ENCODE data around the gene SRP9.
"Not testable (repeated sequence)": the region's sequence is repeated elsewhere in the genome, so short reads cannot be mapped to it uniquely, and the experiment has no call there.

Gene SRP9

DNA sequence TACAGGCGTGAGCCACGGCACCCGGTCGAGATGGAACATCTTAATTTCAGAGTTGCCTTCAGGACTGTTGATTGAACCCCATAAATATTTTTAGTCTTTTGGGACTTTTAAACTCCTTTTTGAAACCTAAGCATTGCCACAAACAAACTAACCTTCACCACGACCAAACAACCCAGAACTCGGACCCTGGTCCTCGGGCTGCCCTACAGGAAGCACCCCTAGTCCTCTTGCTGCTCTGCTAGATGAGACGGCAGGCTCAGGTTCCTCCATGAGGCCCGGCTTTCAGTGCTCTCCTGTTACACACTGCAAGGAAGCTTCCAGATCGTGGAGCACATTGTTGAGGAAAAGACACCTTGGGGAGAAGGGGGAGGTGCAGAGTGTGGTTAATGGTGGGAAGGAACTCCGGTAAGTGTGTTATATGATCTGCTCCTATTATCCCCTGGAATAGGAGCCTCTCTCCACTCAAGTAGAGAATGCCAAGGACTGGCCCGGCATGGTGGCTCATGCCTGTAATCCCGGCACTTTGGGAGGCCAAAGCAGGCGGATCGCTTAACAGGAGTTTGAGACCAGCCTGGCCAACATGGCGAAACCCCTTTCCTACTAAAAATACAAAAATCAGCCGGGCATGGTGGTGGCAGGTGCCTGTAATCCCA lies 38.0 kb downstream of the SRP9 start:
- no peak for DNase-seq (ENCODE audit: low spot score)

DNA sequence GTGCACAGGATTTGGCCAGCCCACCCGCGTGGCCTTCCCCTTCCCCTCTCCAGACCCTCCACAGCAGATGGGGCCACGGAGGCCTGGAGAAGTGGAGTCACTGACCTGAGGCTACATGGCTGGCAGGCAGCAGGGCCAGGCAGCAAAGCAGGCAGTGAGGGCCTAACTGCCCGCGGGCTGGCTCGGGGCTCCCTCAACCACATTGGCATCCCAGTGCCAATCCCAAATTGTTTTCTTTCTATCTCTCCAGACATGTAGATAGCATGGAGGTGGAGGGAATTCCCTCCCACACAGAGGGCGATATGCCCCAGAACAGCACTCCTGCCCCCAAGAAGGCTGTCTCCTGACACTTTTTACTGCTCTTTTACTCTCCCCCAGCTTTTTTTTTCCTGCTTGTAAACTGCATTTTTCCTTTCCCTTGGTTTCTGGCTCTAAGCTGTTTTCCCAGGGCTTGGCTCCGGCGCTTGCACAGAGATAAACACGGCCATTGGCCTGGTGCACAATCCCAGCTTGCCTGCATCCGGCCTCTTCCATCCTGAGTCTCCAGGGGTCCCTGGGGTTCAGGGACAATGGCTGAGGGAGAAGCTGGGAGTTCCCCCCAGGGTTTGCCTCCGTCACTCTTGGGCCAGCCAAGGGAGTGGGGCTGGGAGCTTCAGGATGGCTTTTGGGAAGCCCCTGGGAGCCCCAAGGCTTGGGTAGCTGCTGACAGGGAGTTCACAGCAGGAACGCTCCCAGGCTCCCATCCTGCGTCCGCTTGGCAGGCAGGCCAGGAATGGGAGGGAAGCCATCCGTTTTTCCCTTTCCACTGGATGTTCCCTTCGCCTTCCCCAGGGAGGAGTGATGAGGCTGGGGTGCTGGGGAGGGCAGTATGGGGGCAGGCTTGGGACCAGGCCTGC lies 39.3 kb downstream of the SRP9 start:
- DNase-seq (ENCODE audit: low spot score): peak; percentile 66

DNA sequence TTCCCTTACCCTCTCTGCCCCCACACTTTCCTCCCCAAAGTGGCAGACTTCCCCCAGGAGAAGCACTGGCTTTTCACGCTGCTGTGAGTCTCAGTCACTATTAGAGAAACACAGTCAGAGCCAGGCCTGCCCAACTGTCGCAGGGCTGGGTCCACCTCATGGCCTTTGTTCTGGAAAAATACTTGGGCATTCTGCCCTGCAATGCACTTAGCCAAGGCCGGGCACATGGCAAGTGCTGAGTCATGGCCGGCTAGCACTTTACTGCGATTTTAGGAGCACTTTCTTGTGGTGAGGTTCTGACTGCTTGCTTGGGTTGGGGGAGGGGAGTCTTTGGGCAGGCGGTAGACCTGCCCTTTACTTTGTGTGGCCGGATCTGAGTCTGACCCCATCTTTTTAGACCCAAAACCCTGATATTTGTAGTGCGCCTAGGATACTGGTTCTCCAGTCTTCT lies 40.0 kb downstream of the SRP9 start:
- peak; percentile 95 for DNase-seq (ENCODE audit: low spot score)

DNA sequence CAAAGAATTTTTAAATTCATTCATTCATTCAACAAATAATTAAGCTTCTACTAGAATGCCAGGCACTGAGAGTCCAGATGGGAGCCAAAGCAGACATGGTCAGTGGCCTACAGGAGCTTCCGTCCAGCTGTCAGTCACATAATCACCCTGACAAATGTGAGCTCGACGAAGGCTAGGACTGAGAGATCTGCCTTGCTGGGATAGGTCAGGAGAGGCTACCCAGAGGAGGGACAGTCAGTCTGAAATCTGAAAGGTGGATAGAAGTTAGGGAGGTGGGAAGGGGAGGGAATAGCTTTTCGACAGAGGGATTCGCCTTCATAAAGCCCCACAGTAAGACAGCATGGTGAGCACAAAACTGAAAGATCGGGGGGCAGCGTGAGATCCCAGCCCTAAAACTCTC lies 40.6 kb downstream of the SRP9 start:
- DNase-seq (ENCODE audit: low spot score): no peak

DNA sequence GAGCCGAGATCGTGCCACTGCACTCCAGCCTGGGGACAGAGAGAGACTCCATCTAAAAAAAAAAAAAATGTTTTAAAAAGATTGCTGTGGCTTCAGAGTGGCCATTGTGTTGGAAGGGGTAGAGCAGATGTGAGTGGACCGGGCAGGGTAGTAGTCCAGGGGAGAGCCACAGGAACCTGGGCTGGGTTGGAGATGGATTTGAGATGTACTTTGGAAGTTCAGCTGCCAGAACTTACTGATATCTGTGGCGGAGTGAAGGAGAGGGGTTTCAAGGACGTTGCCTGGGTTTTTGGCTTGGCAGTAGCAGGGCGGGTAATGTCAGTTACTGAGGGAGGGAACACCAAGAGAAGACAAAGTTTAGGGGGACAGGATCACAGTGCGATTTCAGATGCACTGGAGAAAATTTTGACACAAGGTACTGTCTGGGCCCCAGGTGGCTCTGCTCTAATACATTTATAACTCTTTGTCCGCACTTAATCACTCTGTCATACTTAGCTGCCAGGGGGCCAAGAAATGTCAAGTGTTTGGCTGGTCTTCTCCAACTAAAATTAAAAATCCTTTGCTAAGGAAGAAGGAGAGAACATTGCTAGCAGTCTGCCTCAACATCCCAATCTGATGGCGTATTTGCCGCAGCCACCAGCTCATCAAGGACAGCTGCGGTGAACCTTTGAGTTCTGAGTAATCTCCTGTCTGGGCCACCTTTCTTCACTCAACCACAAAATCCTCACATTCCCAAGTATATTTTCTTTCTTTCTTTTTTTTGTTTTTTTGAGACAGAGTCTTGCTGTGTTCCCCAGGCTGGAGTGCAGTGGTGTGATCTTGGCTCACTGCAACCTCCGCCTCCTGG lies 41.9 kb downstream of the SRP9 start:
- DNase-seq (ENCODE audit: low spot score): no peak

DNA sequence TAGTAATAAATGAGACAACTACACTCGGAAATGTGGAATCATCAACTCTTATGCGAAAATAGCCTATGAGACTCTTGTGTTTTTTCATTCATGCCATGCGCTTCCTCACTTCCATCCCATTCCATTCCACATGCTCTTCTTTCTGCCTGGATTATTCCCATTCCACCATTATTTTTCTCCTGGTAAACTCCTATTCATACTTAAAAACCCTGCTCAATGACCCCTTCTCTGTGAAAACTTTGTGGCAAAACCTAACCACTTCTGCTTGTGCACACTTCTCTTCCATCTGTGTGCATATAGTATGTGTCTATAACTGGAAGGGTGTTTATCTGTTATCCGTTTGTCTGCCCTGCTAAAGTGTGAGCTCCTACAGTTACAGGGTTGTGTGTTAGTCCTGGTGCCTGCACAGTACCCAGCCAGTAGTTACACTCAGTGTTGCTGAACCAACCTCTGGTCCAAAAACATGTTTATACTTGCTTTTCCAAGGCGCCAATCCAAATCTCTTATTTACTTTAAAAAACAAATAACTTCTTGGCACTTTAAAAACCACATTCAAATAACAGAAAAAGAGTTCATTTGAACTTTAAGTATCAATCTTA lies 43.0 kb downstream of the SRP9 start:
- no peak for DNase-seq (ENCODE audit: low spot score)

DNA sequence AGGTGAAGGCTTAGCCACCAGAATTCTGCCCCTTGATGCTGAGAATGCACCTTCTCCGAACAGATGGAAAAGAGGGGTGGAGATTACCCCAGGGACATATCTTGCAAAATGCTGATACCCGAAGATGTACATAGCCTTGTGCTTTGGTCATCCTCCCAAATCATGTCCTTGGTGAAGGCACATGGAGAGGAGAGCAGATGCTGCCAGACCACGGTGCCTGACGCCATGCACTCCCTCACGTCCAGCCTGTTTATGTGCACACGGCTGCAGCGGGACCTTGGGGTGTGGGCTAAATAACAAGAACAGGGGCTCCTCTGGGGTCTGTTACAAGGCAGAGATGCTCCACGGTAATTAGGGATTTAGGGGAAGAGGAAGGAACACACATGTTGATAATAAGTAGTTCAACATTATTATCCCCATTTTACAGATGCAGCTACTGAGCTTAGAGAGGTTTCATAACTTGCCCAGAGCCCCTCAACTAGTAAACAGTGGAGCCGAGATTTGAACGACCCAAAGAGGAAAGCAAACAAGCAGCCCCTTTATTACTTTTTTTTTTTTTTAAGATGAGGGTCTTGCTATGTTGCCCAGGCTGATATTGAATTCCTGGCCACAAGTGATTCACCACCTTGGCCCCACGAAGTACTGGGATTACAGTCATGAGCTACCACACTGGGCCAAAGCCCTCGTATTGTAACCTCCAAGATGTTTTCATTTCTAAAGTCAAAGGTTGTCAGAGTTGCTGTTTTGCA lies 45.2 kb downstream of the SRP9 start:
- no peak for DNase-seq (ENCODE audit: low spot score)

DNA sequence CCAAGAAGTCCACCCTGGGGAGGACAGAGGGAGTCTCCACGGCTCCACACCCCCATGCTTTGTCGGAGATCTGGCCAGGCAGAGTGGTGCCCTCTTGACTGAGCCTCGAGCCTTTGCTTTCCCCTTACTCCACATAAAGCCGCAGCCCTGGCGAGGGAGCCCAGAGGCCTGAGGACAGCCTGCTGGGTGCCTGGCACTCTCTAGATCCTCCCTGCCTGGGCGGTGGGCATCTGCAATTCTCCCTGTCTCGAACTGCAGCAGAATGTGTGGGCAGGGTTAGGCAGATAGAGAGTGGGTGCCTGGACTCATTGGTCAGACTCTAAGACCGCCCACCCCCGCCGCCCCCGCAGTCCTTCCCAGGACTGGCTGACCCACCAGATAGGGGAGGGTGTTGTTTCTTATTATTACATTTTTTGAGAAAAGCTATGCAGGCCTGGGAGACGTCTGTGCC lies 46.2 kb downstream of the SRP9 start:
- no peak for DNase-seq (ENCODE audit: low spot score)

DNA sequence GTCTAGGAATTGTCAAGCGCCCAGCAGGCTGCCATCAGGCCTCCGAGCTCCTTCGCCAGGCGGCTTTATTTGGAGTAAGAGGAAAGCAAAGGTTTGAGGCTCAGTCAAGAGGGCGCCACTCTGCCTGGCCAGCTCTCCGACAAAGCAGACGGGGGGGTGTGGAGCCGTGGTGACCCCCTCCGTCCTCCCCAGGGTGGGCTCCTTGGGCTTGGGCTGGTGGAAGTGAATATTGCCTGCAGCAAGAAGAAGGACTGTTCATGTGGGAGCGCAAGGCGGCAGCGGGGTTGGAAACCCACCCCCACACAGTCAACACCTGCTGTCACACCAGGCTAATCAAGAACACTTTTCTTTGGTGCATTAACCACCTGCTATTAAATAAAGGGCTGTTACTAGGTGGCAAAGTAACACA lies 46.9 kb downstream of the SRP9 start:
- DNase-seq (ENCODE audit: low spot score): no peak

DNA sequence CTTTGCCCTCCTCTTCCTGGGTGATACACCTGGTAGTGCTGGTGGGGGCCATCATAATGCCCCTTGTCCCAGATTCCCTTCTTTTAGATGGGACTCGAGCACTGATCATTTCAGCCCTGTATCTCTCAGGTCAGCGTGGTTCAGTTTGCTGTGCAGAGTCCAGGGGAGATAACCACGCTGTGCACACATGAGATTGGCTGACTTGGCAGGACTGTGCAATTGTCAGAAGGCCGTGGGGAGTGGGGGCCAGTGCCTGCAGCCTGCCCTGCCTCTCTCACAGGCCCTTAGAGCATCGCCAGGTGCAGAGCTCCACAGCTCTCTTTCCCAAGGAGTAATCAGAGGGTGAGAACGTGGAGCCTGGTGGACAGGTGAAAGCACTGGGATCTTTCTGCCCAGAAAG lies 47.5 kb downstream of the SRP9 start:
- no peak for DNase-seq (ENCODE audit: low spot score)

DNA sequence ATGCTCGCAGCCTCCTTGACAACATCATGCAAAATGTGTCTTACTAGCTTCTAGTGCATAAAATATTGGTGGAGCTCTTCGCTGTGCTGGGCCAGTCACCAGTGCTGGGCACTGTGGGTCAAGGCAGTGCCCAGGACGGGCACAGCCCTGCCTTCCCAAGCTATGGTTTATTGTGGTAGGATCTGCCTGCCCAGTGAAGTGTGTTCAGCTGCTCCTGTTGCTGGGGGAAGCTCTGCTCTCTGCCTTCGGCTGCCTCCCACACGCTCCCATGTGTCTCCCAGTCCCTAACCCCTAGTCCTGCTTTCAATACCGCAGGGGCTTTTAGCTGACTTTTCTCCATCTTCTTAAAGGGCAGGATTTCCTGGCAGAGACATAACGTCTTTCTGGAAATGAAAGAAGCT lies 48.0 kb downstream of the SRP9 start:
- no peak for DNase-seq (ENCODE audit: low spot score)

DNA sequence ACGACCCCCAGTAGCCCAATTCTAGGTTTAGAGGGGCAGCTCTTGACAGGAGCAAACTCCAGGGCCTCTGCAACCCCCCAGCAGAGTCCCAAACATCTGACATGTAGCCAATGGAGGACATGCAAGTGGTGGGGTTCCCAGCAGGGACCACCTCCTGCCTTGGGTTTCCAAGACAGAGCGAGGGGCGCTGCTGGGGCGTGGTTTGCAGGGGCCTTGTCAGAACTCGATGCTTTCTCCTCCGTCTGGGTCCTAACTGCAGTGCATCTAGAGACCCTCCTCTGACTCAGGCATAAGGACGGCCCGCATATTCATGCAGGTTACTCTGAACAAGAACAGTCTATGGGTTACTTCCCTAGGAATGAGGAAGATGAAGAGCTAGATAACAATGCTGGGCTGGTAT lies 49.5 kb downstream of the SRP9 start:
- no peak for DNase-seq (ENCODE audit: low spot score)

DNA sequence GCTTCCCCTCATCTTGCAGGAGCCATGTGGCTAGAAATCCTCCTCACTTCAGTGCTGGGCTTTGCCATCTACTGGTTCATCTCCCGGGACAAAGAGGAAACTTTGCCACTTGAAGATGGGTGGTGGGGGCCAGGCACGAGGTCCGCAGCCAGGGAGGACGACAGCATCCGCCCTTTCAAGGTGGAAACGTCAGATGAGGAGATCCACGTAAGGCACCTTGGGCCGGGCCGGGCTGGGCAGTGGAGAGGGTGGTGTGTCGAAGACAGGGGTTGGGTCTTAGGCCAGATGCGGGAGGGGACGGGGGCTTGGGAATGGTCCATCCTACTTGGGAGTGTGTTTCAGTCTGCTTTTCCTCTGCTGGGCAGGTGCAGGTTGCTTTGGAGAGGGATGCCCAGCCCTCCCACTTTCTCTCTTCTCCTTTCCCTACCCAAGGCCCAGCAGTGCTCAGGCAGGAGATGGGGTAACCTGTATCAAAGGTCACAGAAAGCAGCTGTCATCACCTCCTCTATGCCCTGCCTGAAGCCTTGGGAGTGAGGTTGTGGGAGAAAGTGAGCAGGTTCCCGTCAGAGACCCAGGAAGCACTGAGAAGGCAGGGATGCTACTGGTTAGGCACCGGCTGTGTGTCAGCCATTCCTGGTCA lies 51.2 kb downstream of the SRP9 start:
- DNase-seq (ENCODE audit: low spot score): no peak

DNA sequence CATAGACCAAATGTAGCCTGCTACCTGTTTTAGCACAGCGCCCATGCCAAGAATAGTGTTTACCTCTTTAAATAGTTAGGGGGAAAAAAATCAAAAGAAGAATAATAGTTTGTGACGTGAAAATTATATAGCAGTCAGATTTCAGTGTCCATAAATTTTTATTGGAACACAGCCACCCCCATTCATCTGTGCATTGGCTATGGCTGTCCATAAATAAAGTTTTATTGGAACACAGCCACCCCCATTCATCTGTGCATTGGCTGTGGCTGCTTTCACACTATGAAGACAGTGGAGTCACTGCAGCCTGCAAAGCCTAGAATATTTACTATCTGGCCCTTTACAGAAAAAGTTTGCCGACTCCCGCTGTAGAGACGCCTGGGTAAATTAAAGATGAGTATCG lies 53.2 kb downstream of the SRP9 start:
- DNase-seq (ENCODE audit: low spot score): no peak

DNA sequence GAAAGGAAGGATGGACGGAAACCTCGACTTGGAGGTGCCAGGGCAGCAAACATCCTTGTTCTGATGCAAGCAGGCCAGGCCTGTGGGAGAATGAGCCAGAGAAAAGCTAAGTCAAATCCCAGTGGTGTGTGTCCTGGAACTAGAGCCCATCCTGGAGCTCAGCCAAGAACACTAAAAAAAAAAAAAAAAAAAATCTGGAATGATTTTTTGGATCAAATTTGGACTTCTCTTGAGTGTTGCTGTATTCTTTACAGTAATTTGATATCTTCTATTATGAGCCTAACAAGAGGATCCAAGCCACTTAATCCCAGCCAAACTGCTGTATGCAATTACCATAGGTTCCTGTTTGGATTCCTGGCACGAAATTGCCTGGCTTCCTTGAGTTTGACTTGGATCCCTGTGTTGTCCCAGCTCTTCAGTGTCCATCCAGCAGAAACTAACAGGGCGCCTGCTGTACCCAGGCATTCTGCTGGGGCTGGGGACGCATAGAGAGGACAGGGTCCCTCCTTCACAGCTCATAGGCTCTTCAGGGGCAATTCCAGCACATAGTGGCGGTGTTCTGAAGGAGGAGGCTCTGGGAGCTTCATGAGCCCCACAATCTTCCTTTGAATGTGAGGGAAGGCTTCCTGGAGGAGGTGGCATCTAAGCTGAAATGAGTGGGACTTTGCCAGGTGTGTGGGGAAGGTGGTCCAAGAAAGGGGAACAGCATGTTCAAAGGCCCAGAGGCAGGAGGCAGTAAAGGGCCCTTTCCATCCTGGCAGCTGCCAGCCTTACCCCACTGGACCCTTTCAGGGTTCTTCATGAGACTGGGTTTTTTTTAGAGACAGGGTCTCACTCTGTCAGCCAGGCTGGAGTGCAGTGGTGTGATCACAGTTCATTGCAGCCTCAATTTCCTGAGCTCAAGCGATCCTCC lies 57.0 kb downstream of the SRP9 start:
- no peak for DNase-seq (ENCODE audit: low spot score)

DNA sequence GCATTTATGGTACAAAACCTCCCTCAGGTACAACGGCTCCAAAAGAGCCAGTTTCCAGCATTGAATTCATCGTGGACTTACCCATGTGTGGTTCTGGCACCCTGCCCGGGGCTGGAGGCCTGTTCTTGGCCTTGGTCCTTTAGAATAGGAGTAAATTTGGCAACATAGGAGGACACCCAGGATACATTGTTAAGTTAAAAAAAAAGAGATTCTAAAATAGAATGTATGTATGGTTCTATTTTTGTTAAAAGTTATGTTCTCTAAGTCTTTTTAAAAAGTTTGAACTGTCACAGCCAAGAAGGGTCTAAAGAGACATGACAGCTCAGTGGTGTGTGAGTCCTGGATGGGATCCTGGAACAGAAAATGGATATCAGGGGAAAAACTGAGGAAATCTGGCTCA lies 58.2 kb downstream of the SRP9 start:
- peak; percentile 43 for DNase-seq (ENCODE audit: low spot score)

DNA sequence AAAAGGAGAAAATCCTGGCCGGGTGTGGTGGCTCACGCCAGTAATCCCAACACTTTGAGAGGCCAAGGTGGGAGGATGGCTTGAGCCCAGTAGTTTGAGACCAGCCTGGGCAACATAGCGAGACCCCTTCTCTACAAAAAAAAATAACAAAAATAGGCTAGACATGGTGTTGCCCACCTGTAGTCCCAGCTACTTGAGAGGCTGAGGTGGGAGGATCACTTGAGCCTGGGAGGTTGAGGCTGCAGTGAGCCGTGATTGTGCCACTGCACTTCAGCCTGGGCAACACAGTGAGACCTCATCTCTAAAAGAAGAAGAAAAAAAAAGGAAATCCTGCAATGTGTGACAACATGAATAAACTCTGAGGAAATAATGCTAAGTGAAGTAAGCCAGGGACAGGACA lies 58.7 kb downstream of the SRP9 start:
- DNase-seq (ENCODE audit: low spot score): not testable (repeated sequence)

DNA sequence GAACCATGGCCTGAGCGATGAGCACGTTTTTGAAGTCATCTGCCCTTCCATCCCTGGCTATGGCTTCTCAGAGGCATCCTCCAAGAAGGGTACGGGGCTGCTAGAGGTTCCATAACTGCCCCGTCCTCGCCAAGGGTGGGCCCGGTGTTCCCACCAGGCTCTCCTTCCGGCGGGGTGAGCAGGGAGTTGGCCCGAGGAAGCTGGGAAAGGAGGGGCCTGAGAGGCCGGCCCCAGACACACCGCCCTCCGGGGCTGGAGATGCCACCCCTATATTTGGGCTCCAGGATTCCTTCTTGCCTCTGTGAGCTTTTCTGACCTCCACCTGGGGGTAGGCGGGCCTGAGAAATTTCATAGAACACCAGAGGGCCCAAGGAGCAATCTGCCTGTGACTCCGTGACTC lies 61.2 kb downstream of the SRP9 start:
- DNase-seq (ENCODE audit: low spot score): no peak

Data from cerebellar cortex (tissue), 1 donor.